Measurements from ENCODE around the gene TACR2. TPM values are rescaled to one million over a fixed set of nuclear protein-coding genes. Genes with fewer than 3 reads are reported as not detected.

The TACR2 gene
- total RNA-seq, 1 donor from 2014 or later = 0.90 TPM

DNA sequence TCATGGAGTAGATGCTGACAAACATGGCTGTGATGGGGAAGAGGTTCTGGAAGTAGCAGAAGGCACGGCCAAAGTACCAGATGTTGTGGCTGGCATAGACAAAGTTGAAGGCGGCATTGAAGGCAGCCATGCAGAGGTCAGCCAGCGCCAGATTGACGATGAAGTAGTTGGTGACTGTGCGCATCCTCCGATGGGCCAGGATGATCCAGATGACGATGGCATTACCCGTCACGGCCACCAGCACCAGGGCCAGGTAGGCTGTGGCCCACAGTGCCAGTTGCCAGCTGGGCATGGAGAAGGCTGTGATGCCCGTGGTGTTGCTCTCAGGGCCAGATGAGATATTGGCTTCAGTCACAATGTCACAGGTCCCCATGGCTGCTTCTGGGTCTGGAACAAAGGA lies 767 bp downstream of the TACR2 start:
- intact Hi-C loops (cut with DNase I) = no loop called here
- Histone ChIP-seq H3K27ac (no peak overlapping the region), H3K9me3 (no peaks in the 10 kb centered on the region), H3K4me1 (no peaks in the 10 kb centered on the region), H3K36me3 (no peaks in the 10 kb centered on the region), H3K4me3 (no peak overlapping the region), H3K27me3 (no peaks in the 10 kb centered on the region)
- ATAC-seq (no peak), DNase-seq (no peak)
- TF ChIP-seq, protein P1, sequence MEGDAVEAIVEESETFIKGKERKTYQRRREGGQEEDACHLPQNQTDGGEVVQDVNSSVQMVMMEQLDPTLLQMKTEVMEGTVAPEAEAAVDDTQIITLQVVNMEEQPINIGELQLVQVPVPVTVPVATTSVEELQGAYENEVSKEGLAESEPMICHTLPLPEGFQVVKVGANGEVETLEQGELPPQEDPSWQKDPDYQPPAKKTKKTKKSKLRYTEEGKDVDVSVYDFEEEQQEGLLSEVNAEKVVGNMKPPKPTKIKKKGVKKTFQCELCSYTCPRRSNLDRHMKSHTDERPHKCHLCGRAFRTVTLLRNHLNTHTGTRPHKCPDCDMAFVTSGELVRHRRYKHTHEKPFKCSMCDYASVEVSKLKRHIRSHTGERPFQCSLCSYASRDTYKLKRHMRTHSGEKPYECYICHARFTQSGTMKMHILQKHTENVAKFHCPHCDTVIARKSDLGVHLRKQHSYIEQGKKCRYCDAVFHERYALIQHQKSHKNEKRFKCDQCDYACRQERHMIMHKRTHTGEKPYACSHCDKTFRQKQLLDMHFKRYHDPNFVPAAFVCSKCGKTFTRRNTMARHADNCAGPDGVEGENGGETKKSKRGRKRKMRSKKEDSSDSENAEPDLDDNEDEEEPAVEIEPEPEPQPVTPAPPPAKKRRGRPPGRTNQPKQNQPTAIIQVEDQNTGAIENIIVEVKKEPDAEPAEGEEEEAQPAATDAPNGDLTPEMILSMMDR (IDR thresholded peaks at IDR 0.05) = no peak

DNA sequence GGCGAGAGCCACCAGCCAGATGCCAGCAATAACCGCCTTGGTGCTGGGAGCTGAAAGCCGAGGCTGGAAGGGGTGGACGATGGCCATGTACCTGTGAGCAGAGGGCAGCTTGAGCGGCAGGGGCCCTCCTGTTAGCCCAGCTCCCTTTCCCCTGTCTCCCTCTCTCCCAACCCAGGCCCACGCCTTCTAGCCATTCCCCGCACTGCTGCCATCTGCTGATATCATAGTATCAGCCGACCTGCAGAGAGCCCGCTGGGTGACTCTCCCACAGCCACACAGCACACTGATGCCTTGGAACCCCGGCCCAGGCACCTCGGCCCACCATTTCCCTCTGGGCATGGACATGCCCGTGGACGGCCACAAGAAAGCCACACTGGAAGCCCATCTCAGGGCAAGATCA lies 1.7 kb downstream of the TACR2 start:
- Histone ChIP-seq H3K4me3 (no peak overlapping the region), H3K36me3 (no peaks in the 10 kb centered on the region), H3K27ac (no peak overlapping the region), H3K9me3 (no peaks in the 10 kb centered on the region), H3K27me3 (no peaks in the 10 kb centered on the region), H3K4me1 (no peaks in the 10 kb centered on the region)
- intact Hi-C loops (cut with DNase I) = no loop called here
- no peak for DNase-seq
- TF ChIP-seq, protein P1 (IDR thresholded peaks at IDR 0.05) = no peak
- ATAC-seq = no peak

DNA sequence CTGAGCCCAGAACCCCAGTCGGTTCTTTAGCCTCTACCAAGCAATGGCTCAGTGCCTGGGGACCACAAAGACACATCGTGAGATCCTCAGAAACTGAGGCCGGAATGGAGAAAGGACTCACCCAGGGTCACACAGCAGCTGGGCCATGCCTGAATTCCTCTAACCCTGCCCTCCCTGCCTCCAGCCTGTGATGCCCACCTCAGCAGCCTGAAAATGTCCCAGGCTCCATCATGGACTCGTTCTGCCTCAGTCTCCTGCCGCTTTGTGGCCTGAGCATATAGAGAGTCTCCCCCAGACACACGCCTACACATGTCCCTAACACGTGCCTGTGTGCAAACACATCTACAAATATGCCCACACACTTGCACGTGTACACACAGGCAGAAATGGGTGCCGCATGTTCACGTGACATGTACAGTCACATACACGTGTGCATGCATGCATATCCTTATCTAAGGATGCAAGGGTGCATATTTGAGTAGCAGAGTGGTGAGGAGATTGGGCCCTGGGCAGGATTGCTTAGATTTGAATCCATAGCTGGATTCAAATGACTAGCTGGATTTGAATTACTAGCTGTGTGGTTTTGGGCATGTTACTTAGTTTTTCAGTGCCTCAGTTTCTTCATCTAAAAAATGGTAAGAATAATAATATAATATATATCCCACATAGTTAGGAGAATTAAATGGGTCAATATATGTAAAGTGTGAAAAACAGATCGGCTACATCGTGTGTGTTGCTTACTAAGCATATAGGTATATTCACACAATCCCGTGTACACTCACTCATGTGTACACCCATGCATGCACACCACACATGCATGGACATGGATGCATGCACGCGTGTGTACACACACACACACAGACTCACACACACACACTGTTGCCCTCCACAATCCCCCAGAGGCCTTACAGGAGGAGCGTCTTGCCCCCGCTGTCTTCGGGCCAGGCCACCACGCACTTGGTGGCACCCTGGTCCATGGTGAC lies 2.4 kb downstream of the TACR2 start:
- ATAC-seq (no peak), DNase-seq (no peak)
- TF ChIP-seq, protein P1 (IDR thresholded peaks at IDR 0.05) = no peak
- no peaks in the 10 kb centered on the region for H3K36me3 ChIP-seq
- H3K4me1 ChIP-seq = peaks cover under 1% of the 10 kb centered on the region
- H3K27ac ChIP-seq = no peak overlapping the region
- H3K9me3 ChIP-seq = no peaks in the 10 kb centered on the region
- H3K4me3 ChIP-seq = no peak overlapping the region
- intact Hi-C loops (cut with DNase I) = no loop called here
- H3K27me3 ChIP-seq = no peaks in the 10 kb centered on the region

DNA sequence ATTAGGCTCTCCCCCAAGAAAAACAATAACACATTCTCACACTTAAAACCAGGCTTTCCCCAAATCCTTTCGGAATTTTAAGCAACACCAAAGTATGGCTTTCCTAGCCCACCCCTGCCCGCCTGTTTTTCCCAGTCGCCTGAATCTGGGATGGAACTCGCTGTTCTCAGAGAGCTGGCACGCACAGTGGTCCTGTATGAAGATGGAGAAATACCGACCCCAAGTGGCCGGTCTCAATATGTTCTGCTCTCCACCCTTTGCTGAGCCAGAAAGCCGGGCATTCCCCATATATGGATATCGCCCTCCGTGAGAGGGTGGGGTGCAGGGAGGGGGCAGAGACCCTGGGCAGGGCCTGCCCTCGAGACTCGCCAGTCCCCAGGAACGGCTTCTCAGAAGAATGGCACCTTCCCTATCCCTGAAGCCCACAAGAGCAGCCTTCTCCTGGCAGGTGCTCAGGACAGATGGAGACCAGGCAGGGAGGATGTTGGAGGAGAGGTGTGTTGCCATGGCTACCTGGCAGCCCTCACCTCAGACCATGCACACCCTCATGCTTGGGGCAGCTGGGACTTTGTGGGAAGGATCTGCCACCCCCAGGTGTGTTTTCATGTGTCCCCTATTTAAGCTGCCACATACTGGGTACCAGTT lies 3.4 kb downstream of the TACR2 start:
- H3K27me3 ChIP-seq = no peaks in the 10 kb centered on the region
- DNase-seq (no peak), ATAC-seq (peak; percentile 22)
- TF ChIP-seq, protein P1 (IDR thresholded peaks at IDR 0.05) = peak; percentile 68
- H3K9me3 ChIP-seq = no peaks in the 10 kb centered on the region
- H3K36me3 ChIP-seq = no peaks in the 10 kb centered on the region
- no peak overlapping the region for H3K27ac ChIP-seq
- H3K4me3 ChIP-seq = no peak overlapping the region
- intact Hi-C loops (cut with DNase I) = no loop called here
- H3K4me1 ChIP-seq = peaks cover 7% of the 10 kb centered on the region

DNA sequence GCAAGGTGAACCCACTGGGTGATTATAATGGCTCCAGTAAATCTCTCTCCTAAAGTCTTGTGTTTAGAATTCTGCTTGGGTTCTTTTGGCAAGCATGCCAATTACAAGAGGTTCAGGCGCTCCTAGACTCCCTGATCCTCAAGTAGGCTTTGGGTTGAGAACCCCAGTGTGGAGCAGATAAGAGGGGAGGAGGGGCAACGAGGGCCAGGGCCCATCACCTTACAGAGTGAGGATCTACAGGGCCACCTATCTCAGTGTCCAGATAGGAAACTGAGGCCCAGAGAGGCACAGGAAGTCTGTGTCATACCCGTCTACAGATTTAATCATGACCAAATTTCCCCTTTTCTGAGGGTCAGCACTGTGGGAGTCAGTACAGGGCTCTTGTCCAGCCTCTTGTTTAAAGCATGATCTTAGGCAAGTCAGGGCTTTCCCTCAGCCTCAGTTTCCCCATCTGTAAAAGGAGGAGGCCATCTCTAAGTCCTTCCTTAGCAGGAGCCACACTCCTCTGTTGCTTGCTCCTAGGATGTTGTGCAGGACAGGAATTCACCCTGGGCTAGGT lies 4.4 kb downstream of the TACR2 start:
- TF ChIP-seq, protein P1 (IDR thresholded peaks at IDR 0.05) = no peak
- intact Hi-C loops (cut with DNase I) = no loop called here
- Histone ChIP-seq H3K9me3 (no peaks in the 10 kb centered on the region), H3K36me3 (no peaks in the 10 kb centered on the region), H3K27ac (no peak overlapping the region), H3K4me3 (no peak overlapping the region), H3K27me3 (no peaks in the 10 kb centered on the region), H3K4me1 (peaks cover 16% of the 10 kb centered on the region)
- DNase-seq (no peak), ATAC-seq (no peak)

Data from upper lobe of right lung (tissue), 1 donor.